Measurements from ENCODE around the gene ZC3H4. TPM values are rescaled to one million over a fixed set of nuclear protein-coding genes. Genes with fewer than 3 reads are reported as not detected.

ZC3H4 gene
- total RNA-seq, 1 experiment from 2014 or later, result 42.7 TPM

GRCh38 chr19:47044946-47045866, 68.4 kb downstream of the ZC3H4 start:
- TF ChIP-seq POLR2AphosphoS5 (IDR thresholded peaks at IDR 0.05; ENCODE audit: low read depth, low read length) (no peak), CTCF (IDR thresholded peaks at IDR 0.05) (no peak), REST (IDR thresholded peaks at IDR 0.05; ENCODE audit: insufficient read depth in 1 of 2, low read depth in 2 of 2, low read length in 1 of 2) (no peak), TCF7L2 (IDR thresholded peaks at IDR 0.05; ENCODE audit: low read depth, low read length) (no peak), SIN3A (IDR thresholded peaks at IDR 0.05; ENCODE audit: borderline replicate concordance, insufficient read depth, low read depth, low read length) (no peak)
- Histone ChIP-seq H3K9me3 (ENCODE audit: control insufficient read depth, insufficient read depth, low read depth, low read length) (no peaks in the 10 kb centered on the region), H3K4me3 (ENCODE audit: low read depth in 2 of 2, low read length in 2 of 2) (no peak overlapping the region), H3K27me3 (ENCODE audit: control insufficient read depth, insufficient read depth, low read length) (no peaks in the 10 kb centered on the region), H3K27ac (ENCODE audit: low read length) (no peak overlapping the region), H3K4me1 (ENCODE audit: control insufficient read depth, insufficient read depth, low read length) (no peaks in the 10 kb centered on the region), H3K36me3 (ENCODE audit: control insufficient read depth, insufficient read depth, low read length) (no peaks in the 10 kb centered on the region; the same call in 1 of the 2 replicates)
- no TSS peak for BruUV-seq (replicated peaks)
- in situ Hi-C loops (cut with HindIII; ENCODE audit: low pct_unique_long_range_greater_than_20kb, low sequenced_read_pairs) (no loop called here), intact Hi-C loops (cut with micrococcal nuclease; ENCODE audit: unreplicated experiment) (loop anchor here (10.0 kb wide), 1 partner anchor 180 kb away; no protein-coding TSS in a partner anchor)
- DNase-seq (ENCODE audit: low read depth, low spot score) (no peak), ATAC-seq (no peak)
- POLR2A ChIA-PET, result no interaction called here
- CTCF ChIA-PET, result no interaction called here

DNA sequence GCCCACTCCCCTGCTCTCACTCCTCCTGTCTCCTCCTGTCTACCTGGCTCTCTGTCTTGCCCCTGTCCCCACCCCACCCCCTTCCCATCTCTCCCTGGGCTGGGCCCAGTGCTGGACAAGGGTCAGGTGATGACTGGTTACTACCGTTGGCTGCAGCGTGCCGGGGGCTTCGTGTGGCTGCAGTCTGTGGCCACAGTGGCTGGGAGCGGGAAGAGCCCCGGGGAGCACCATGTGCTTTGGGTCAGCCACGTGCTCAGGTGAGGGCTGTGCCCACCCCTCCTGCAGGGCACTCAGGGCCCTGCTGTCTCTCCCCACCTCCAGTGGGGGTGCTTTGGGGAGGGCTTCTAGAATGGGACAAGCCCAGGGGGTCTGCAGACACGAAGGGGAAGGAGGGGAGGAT, 72.7 kb downstream of the ZC3H4 start:
- no peak for DNase-seq (ENCODE audit: low read depth, low spot score)
- CTCF ChIA-PET, result no interaction called here
- Histone ChIP-seq H3K4me3 (ENCODE audit: low read depth in 2 of 2, low read length in 2 of 2) (no peak overlapping the region), H3K36me3 (ENCODE audit: control insufficient read depth, insufficient read depth, low read length) (no peaks in the 10 kb centered on the region), H3K27me3 (ENCODE audit: control insufficient read depth, insufficient read depth, low read length) (no peaks in the 10 kb centered on the region), H3K27ac (ENCODE audit: low read length) (no peak overlapping the region), H3K4me1 (ENCODE audit: control insufficient read depth, insufficient read depth, low read length) (peaks cover 10% of the 10 kb centered on the region), H3K9me3 (ENCODE audit: control insufficient read depth, insufficient read depth, low read depth, low read length) (no peaks in the 10 kb centered on the region)
- ATAC-seq, result no peak
- intact Hi-C loops (cut with micrococcal nuclease; ENCODE audit: unreplicated experiment), result loop anchor here (10.0 kb wide), 1 partner anchor 184 kb away; no protein-coding TSS in a partner anchor
- in situ Hi-C loops (cut with HindIII; ENCODE audit: low pct_unique_long_range_greater_than_20kb, low sequenced_read_pairs), result no loop called here
- TF ChIP-seq TCF7L2 (IDR thresholded peaks at IDR 0.05; ENCODE audit: low read depth, low read length) (no peak), CTCF (IDR thresholded peaks at IDR 0.05) (no peak), SIN3A (IDR thresholded peaks at IDR 0.05; ENCODE audit: borderline replicate concordance, insufficient read depth, low read depth, low read length) (no peak), POLR2AphosphoS5 (IDR thresholded peaks at IDR 0.05; ENCODE audit: low read depth, low read length) (no peak), REST (IDR thresholded peaks at IDR 0.05; ENCODE audit: insufficient read depth in 1 of 2, low read depth in 2 of 2, low read length in 1 of 2) (no peak)
- no TSS peak for BruUV-seq (replicated peaks)
- POLR2A ChIA-PET, result no interaction called here
